T-helper 2 cell (primary cell): ENCODE data around the gene KLF15.

ENCODE experiments used
- DNase-seq, 5 experiments: peaks; one replicate each; pipeline versions ENCODE4 v3.0.0 to v3.0.0-alpha.2; 2012 to 2022
- total RNA-seq, 2 donors: gene quantifications; one replicate each; lab custom pipeline; 2026; lab: John Stamatoyannopoulos, UW

Gene KLF15
- 0 to 0.07 reads per million in 2 donors for total RNA-seq

- DNase-seq = peak; percentile 50 to 80 (median 64)
These were observed at the start of gene KLF15 for GRCh38 chr3:126357295-126358037. KLF15 (minus strand) TSS chr3:126357408; CDS start chr3:126352922, 4,486 bp downstream.

- DNase-seq = no peak
These were observed 49.4 kb upstream of the KLF15 start for GRCh38 chr3:126406389-126407296.

DNA sequence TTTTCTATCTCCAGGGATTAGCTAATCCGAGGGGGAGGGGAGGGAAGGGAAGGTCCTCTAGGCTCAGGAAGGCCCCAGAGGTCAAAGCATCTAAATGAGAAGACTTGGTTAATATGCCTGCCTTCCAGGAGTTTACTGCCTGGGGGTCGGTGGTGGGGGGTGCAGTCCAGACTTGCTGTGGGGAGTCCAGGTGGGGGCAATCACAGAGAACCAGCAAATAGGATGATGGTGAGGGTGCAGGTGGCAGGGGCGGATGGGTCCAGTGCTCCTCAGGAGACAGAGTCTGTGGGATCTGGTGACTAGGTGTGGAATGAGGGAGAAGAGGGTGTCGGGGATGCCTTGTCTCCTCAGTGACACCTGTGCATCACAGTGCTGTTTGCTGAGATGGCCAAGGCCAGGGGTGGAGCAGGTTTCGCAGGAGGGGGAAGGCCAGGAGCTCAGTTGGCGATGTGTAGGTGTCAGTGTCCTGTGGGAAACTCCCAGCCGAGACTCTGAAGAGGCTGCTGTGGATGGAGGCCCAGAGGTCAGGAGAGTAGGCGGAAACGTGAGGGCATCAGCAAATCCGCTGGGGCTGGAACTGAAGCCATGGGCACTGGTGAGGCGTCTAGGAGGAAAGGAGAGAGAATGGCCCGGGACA lies 45.6 kb upstream of the KLF15 start:
- no peak for DNase-seq

DNA sequence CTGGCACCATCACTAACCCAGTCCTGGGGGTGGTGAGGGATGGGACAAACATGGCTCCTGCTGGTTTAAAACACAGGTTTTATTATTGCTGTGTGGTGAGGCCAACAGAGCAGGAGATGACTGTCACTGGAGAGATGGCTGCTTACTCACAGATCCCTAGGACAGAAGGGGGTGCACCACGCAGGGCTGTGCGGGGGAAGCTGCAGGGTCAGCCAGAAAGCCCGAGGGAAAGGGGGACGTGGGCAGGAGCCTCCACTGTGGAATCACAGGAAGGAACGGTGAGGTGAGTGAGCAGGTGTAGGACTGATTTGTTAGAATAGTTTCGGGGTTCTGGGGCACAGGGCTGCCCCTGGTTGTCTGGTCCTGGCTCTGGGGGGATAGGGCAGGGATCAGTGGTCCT lies 45.0 kb upstream of the KLF15 start:
- no peak for DNase-seq

DNA sequence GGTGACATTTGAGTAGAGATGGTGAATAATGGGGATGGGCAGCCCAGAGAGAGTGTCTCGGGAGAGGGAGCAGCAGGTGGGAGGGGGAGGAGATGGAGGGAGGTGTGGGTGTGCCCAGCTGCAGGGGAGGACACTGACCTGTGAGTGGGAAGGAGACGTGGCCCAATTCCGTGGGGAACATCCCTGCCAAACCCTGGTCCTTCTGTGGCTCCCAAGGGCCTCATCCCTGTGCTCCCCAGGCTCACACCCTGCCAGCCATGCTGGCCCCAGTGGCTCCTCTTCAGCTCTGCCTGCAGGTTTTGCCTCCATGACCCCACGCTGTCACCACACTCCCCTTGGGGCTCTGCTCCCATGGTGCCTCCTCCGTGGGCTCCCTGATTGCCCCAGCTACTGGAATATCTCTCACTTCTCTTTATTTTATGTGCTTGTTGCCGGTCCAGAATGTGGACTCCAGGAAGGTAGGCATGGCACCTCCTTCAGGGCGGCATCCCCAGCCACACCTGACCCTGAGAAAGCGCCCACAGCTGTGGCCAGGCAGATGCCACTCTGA lies 44.5 kb upstream of the KLF15 start:
- DNase-seq = no peak

DNA sequence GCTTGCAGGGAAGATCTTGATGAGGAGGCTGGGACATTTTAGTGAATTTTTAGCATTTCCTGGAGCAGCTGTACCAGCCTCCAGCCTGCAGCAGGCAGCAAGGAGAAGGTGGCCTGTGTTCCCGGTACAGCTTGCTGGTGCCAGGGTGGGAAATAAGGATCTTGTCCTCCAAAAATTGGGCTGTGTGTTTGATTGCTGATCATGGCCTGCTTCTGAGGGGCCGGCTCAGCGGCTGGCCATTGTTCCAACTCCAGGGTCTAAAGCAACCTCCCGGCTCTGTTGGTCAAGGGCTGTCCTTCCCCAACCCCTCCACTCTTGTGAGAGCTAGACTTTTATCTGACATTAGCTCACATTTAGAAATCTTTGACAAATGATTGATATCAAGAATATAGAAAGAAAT lies 42.5 kb upstream of the KLF15 start:
- no peak for DNase-seq

- no peak for DNase-seq
These were observed 42.1 kb upstream of the KLF15 start for GRCh38 chr3:126399351-126399735.

- no peak for DNase-seq
These were observed 41.5 kb upstream of the KLF15 start for GRCh38 chr3:126398423-126399350.

DNA sequence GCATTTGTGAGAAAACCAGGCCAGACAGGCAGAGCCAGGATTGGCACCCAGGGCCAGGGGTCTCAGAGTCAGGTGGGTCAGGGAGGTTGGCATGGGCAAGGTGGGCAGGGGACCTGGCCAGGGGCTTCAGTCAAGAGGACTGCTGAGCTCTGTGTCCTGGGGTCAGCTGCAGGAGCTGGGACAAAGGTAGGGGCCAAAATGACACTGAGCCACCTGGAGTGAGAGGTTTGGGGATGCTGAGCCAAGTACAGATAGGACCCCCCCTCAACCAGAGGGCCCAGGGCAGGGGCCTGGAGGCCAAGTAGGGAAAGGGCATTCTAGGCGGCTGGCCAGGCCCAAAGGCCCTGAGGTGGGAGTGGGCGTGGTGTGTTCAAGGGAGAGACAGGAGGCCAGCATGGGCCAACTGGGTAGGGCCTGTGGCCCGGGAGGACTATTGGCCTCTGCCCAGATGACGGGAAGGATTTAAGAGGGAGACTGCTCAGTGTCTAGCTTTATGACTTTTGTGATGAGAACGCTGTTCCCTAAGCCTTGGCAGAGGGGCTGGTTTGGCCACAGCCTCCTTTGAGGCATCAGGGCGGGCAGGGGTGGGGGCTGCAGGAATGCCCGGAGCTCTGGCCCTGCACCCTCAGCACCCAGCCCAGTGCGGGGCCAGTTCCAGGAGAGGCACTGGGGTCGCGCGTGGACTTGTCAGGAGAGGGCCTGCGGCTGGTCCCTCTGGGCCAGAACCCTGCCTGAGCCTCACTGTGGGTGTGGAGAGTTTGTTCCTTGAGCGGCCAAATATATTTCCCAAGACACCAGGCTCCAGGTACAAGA lies 40.6 kb upstream of the KLF15 start:
- DNase-seq = no peak

GRCh38 chr3:126396536-126396935 lies 39.3 kb upstream of the KLF15 start:
- DNase-seq = no peak

- no peak for DNase-seq
These were observed 38.8 kb upstream of the KLF15 start for GRCh38 chr3:126395846-126396513.

- no peak for DNase-seq
These were observed 37.7 kb upstream of the KLF15 start for GRCh38 chr3:126394977-126395321.

DNA sequence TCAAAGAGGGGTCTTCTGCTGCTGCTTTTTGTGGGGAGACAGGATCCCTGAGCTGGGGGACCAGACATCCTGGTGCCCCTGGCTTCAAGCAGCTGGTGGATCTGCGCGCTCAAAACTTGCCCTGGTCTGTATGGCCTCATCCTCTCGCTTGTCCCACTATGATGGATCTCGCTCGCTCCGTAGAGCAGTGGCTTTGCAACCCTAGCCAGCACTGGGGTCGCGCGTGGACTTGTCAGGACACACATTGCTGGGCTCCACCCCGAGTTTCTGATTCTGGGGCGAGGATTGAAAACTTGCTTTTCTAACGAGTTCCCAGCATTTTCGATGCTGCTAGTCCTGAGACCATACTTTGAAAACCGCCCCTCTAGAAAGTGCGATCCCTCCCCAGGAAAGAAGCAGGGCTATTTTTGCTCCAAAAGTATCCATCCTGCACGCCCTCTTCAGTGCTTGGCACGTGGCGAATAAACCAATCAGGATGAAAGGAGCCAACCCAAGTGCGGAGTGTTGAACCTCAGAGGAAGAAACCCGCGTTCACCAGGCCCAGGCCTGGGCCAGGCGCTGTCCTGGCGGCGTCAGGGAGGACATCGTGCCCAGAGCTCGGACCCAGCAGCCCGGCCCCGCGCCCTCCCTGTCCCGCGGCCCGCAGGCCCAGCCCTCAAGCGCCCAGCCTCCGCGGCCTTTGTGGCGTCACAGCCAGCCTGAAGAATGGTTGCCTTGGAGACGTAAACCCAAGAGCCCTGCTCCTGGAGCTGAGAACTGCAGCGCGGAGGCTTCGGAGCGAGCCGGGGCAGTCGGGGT lies 37.2 kb upstream of the KLF15 start, which contains the start of gene CFAP100:
TSS of gene CFAP100 (plus strand) at position 731 of the 798 bp plus-strand sequence. CDS start 1,092 bp downstream, outside the sequence.
- no peak for DNase-seq

- DNase-seq = no peak
These were observed 36.4 kb upstream of the KLF15 start for GRCh38 chr3:126393563-126393962.

DNA sequence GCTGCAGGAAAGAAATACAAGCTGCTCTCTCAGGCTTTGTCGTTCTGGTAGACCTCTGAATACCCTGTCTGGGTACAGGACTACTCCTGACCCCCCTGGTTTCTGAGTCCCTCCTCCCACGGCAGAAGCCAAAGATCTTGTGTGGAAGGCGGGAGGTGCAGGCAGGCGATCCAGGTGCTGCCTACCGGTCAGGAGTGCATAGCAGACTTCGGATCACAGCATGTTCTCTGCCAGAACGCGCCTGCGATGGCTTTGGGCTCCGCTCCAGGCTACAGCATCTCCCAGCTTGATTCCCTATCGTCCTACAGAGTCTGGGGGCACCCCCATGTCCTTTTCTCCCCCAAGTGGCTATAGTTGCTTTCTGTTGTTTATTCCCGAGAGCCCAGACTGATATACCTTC lies 35.0 kb upstream of the KLF15 start:
- no peak for DNase-seq

DNA sequence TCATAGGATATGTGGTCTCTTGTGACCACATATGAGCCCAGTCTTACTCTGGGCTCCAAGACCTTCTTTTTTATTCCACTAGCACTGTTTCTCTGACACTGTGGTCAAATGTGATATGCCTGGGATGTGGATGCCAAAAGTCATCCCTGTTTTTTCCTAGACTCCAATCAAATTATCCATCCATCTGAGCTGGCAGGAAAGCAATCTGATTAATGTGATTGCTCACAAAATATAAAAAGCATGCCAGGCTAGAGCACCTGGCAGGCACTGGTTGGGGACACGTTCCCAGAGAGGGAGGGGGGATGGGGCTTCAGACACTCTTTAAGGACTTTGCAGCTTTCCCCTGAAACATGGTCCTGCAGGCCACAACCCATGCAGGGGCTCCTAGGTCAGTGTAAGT lies 34.4 kb upstream of the KLF15 start:
- no peak for DNase-seq

GRCh38 chr3:126390751-126391150 lies 33.5 kb upstream of the KLF15 start:
- DNase-seq = no peak

DNA sequence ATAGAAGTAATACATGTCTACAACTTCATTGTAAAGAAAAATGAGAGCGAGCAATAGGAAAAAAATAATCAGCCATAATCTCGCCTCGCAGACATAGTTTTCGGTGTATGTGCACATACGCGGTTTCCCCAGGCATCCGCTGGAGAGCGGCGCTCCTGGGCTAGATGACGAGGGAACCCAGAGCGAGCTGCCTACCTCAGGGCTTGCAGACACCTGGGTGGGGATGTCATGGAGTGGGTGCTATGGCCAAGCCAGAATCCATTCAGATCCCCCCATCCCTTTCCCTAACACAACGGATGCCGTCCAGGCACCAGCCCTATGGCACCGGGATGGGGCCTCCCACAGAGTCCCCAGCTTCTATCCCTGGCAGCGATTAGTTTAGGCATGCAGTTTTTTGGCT lies 33.0 kb upstream of the KLF15 start:
- DNase-seq = no peak

GRCh38 chr3:126389794-126390146 lies 32.6 kb upstream of the KLF15 start:
- DNase-seq = no peak
